Measurements from ENCODE around the gene SLC66A1.

DNA sequence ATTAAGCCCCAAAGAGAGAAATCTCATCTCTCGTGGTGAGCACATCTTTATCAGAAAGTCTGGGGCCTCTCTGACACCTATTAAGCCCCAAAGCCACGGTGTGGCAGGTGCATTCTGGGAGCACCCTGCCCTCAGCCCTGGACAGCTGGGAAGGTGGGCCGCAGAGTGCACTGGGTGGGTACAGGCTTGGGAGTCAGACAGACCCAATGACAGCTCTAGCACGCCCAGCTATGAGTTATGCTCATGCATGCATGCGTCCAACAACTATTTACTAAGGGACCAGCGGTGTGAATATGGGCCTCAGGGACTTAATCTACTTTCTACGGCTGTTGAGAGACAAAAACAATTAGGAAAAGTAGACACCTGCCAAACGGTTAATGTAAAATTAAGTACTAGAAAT, 46.6 kb downstream of the SLC66A1 start:
- no peak for TF ChIP-seq CTCF (IDR thresholded peaks at IDR 0.05; ENCODE audit: low read length)
- TF ChIP-seq EZH2 (optimal IDR thresholded peaks at IDR 0.05; ENCODE audit: low read depth, low read length), result no peak

Measured in MM.1S (cell line).